ENCODE data around the gene TSPAN1.

Gene TSPAN1

GRCh38 chr1:46188295-46189030, 13.6 kb downstream of the TSPAN1 start:
- FAIRE-seq, result no peak

DNA sequence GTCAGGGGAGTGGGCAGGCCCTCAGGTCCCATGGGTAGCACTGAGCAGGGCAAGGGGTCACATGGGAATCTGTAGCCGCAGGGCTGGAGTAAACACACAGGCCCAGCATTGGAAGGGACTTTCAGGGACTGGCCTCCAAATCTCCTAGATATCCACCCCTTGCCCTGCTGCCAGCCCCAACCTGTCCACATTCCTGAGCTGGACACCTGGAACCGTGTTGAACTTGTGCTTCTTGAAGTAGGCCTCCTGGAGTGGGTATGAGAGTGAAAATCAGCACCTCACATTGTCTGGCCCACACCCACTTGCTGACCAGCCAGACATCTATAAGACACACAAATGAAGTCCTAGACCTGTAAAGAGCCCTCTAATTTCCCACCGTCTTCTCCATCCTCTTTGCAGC, 15.7 kb downstream of the TSPAN1 start:
- FAIRE-seq, result no peak

GRCh38 chr1:46191033-46191701, 16.3 kb downstream of the TSPAN1 start:
- no peak for FAIRE-seq

GRCh38 chr1:46192171-46192570, 17.3 kb downstream of the TSPAN1 start:
- FAIRE-seq, result no peak

- FAIRE-seq, result no peak
These were observed 18.4 kb downstream of the TSPAN1 start for GRCh38 chr1:46193285-46193684.

DNA sequence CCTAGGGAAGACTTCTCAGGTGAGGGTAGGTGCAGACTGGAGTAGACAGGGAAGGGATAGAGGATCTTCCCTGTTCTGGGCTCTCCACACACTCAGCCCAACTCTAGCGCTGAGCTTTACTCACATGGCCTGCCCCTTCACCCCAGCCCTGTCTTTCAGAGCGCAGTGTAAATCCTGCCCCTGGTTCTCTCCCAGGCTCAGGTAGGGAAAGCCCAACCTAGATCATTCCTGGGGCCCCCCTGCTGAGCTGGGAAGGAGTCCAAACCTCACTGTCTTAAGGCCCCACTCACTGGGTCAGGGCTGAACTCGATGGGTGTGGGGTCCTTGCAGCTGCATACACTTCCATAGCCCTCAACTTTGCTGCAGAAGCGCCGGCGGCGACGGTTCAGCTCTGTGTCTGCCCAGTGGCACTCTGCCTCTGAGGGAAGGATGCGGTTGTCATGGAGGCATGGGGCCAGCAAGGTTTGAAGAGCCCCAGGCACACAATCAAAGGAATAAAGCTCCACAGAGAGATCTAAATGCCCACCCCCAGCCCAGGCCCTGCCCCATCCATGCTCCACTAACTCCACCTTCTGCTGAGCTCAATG, 19.2 kb downstream of the TSPAN1 start:
- no peak for FAIRE-seq

DNA sequence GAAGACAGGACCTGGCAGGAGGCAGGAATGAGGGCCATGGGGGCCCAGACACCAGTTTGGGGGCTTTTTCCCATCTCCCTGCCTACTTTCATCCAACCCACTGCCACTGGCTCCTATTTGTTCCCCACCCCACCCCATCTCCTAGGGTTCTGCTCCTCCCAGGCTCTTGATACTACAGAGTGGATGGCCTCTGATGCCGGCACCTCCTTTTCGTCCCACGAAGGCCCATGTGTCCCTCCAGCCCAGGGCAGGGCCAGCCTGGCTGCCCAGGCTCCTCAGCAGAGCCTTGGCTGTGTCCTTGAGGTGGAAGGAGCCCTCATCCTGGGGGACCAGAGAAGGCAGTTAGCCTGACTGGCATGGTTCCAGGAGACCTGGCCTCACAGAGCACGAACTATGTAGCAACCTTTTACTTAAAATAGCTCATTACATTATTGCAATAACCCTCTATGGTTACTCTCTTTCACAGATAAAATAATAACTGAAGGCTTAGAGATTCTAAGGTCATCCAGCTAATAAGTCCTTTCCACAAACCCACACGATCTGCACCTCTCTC, 19.8 kb downstream of the TSPAN1 start:
- FAIRE-seq, result no peak

GRCh38 chr1:46196609-46197008, 21.7 kb downstream of the TSPAN1 start:
- FAIRE-seq, result no peak

DNA sequence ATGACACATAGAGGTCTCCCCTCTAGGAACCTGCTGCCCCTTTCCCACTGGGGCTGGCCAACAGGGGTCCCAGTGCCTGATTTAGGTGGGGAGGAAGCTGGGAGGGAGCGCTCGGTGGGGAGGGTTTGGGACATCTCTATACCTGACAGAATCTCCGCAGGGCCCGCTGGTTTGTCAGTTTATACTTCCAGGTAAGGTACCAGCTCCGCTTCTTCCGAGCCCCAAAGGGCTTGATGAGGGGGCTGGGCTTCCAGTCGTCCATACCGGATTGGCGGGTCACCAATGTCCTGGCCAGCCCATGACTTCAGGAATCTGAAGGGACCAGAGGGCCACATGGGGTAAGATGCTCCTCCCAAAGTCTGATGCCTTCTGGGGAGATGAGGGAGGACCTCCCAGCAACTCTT, 22.7 kb downstream of the TSPAN1 start:
- FAIRE-seq, result no peak

GRCh38 chr1:46197964-46198811, 23.3 kb downstream of the TSPAN1 start, which contains the start of gene POMGNT1:
TSS of gene POMGNT1 (minus strand) at chr1:46198434. CDS start at chr1:46197821, 613 bp downstream.
- no peak for FAIRE-seq

- FAIRE-seq, result no peak
These were observed 24.4 kb downstream of the TSPAN1 start for GRCh38 chr1:46199233-46199749.

DNA sequence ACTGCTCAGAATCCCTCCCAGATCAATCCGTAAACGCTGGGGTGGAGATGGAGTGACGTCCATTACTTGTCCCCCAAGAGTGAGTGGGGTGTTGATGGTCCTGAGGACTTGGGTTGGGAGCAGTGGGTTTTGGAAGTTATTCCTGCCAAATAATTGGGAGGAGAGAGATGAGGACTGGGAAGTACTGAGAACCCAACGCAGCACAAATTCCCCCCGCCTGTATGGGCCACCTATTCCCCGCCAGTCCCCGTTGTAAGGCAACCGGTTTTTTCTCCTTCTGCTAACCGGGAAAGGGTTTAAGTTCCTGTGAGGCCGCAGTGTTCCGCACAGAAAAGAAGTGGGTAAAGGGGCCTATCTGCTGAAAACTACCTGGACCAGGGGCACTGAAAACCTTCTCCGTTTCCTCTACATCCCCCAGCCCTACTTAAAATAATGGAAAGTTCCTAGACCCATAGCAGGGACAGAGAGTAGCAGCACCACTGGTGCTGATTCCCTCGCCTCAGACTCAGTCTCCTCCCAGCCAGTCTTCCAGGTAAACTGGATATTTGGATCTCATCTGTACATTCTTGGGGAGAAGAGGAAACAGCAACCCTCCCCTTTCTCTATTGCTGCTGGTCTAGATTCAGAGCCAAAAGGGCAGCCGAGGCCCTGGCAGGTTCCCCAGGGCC, 29.0 kb downstream of the TSPAN1 start:
- no peak for FAIRE-seq

GRCh38 chr1:46204406-46204742, 29.5 kb downstream of the TSPAN1 start:
- no peak for FAIRE-seq

- FAIRE-seq, result no peak
These were observed 30.3 kb downstream of the TSPAN1 start for GRCh38 chr1:46205141-46205540.

GRCh38 chr1:46205791-46206190, 30.9 kb downstream of the TSPAN1 start:
- FAIRE-seq, result no peak

GRCh38 chr1:46206399-46206798, 31.5 kb downstream of the TSPAN1 start:
- FAIRE-seq, result no peak

DNA sequence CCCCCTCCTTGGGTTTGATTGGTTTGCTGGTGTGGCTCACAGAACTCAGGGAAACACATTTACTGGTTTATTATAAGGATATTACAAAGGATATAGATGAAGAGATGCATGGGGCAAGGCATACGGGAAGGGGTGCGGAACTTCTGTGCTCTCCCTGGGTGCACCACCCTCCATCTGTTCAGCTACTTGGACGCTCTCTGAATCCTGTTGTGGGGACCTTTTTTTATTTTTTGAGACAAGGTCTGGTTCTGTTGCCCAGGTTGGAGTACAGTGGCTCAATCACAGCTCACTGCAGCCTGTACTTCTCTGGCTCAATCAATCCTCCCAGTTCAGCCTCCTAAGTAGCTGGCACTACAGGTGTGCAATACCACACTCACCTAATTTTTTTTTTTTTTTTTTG, 35.7 kb downstream of the TSPAN1 start:
- FAIRE-seq, result no peak

DNA sequence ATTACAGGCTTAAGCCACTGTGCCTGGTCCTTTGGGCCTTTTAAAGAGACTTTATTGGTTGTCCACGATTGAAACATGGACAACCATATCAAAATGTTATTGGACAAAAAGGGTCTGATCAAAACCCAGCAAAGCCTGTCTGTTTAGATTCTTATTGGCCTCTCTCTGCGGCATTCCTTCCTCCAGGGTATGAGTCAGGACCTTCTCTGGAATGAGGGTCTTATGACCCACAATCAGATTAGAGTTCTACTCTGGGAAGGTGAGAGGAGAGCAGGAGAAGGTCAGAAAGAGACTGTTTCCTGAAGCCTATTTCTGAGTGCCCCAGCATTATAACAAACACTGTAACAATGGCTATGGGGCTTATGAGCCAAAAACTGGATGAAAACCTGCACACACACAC, 36.2 kb downstream of the TSPAN1 start:
- no peak for FAIRE-seq

GRCh38 chr1:46215504-46215903, 40.6 kb downstream of the TSPAN1 start:
- no peak for FAIRE-seq

DNA sequence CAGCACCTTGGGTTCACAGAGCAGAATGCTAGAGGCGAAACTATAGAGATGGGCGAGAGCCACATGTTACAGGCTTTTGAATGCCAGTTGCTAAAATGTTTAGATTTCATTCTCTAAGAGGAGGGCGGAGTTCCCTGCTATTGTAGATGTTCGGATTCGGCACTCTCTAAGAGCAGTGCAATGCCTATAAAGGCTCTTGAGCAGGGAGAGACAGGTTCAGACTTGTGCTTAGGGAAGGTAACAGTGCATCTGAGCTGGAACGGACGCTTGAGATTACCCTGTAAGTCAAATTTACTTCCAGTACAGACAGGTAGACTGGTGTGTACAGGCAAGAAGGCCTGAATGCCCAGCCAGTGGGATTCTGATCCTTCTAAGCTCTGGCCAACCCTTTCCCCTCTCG, 43.6 kb downstream of the TSPAN1 start:
- FAIRE-seq, result no peak

DNA sequence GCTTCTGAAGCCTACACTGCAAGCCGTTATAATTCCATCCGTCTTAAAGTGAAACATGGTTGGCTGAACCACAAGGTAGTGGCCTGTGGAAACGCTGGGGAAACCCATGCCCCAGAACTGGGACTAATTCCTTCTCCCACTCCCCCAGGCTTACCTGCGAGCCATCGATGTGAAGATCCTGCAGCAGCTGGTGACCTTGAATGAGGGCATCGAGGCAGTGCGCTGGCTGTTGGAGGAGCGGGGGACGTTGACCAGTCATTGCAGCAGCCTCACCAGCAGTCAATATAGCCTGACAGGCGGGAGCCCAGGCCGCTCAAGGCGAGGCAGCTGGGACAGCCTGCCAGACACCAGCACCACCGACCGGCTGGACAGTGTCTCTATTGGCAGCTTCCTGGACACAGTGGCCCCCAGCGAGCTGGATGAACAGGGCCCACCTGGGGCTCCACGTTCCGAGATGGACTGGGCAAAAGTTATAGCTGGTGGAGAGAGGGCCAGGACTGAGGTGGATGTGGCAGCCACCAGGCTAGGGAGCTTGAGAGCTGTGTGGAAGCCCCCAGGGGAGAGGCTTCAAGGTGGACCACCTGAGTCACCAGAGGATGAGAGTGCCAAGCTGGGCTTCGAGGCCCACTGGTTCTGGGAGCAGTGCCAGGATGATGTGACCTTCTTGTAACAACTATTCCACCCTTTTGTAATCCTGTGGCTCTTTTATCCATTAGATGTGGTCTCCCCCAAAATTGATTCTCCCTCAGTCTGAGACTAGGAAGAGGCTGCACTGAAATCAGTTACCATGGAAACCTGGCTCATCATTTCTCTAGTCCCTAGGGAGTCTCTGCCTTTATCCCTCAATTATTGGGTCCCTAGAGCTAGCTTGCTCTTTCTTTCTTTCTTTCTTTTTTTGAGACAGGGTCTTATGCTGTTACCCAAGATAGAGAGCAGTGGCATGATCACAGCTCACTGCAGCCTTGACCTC, 44.9 kb downstream of the TSPAN1 start:
- FAIRE-seq, result no peak

All from TTC549 (cell line).